Activated CD4-positive, alpha-beta T cell treated with anti-CD3 and anti-CD28 coated beads, Interleukin-2, amount 10 ng/mL, durations not matched to agents 7 days and 5 days (primary cell): ENCODE measurements around the gene PACSIN2. TPM values are rescaled to one million over a fixed set of nuclear protein-coding genes. Genes with fewer than 3 reads are reported as not detected.

Experiments
- CTCF ChIA-PET: fragments of 350-600 bp; sonication (Branson Sonifier 250); formaldehyde crosslinking; loops from one replicate; lab custom pipeline; 2021; ENCODE audit warnings: antibody characterized with exemption; lab: Charles Lee
- POLR2A ChIA-PET: fragments of 350-600 bp; sonication (Branson Sonifier 250); formaldehyde crosslinking; loops from one replicate; lab custom pipeline; 2021; ENCODE audit warnings: antibody characterized with exemption; lab: Charles Lee
- DNase-seq: peaks from one replicate; pipeline ENCODE4 v3.0.0-alpha.2; 2020
- H3K27ac Mint-ChIP-seq: one replicate; pipeline ENCODE4 v1.8.0; 2021; ENCODE audit warnings: mild to moderate bottlenecking, moderate library complexity, mixed read lengths
- H3K27me3 Mint-ChIP-seq: one replicate; pipeline ENCODE4 v1.8.0; 2021; ENCODE audit warnings: mixed read lengths
- H3K36me3 Mint-ChIP-seq: one replicate; pipeline ENCODE4 v1.8.0; 2021; ENCODE audit warnings: low read depth, mixed read lengths
- H3K4me1 Mint-ChIP-seq: one replicate; pipeline ENCODE4 v1.8.0; 2021; ENCODE audit warnings: mixed read lengths
- H3K4me3 Mint-ChIP-seq: one replicate; pipeline ENCODE4 v1.8.0; 2021; ENCODE audit warnings: mild to moderate bottlenecking, moderate library complexity, mixed read lengths
- H3K9me3 Mint-ChIP-seq: one replicate; pipeline ENCODE4 v1.8.0; 2021; ENCODE audit warnings: mixed read lengths
- total RNA-seq, 2 experiments: library from RNA; stranded (reverse); gene quantifications; one replicate each; pipeline ENCODE4 v1.2.3, GENCODE V29; 2021

PACSIN2 gene
- total RNA-seq, 2 experiments from 2014 or later: 32.3 to 35.8 TPM

DNA sequence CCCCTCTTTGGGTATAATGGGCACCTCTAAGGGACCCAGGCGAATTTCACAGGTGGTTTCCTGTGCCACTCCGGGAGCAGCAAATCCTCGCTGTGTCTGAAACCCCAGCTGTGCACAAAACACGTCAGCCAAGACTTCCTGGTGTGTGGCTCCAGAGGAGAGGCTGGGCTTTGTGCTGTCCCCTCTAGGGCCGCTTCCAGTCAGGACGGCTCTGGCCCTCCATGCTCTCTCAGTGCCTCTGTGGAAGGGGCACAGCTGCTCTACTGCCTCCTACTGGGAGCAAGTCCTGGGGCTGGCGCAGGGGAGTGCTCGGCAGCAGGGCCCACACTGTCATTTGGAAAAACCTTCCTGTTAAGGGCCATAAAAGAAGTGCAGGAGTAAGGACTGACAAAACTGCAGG is 134.1 kb downstream of the PACSIN2 start:
- H3K36me3 Mint-ChIP-seq: peaks cover 8% of the 10 kb centered on the region
- ChIA-PET CTCF (no interaction called here), POLR2A (no interaction called here)
- H3K4me1 Mint-ChIP-seq: no peaks in the 10 kb centered on the region
- H3K9me3 Mint-ChIP-seq: no peaks in the 10 kb centered on the region
- no peaks in the 10 kb centered on the region for H3K27me3 Mint-ChIP-seq
- no peak for DNase-seq
- H3K27ac Mint-ChIP-seq: no peak overlapping the region
- H3K4me3 Mint-ChIP-seq: no peak overlapping the region

DNA sequence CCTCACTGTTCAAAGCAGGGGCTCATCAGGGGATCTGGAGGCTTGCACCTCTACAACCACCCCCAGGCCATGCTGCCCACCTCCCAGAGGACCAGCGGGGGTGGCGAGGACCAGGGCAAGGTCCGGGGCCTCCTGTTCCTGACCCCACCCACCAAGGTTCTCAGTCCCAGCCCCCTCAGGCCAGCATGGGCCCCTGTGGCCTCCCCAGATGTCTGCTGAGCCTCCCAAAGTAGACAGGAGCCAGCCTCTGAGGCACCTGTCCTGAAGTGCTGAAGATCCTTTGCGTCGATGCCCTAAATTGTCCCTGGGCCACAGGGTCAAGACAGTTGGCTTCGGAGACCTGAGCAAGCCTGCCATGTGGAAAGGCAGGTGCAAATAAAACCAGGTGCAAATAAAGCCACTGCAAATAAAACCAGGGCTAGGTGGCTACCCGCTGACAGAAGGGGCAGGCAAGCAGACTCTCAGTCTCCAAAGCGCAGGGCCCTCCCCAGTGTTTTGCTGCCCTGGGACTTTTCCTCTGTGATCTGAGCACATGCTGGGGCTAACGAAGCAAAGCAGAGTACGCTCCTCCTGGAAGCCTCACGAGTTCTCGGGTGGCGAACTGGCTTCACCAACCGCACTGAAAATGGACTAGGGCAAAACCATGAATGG is 135.5 kb downstream of the PACSIN2 start:
- Mint-ChIP-seq H3K27ac (no peak overlapping the region), H3K4me3 (no peak overlapping the region), H3K9me3 (no peaks in the 10 kb centered on the region), H3K27me3 (no peaks in the 10 kb centered on the region), H3K4me1 (no peaks in the 10 kb centered on the region), H3K36me3 (peaks cover 9% of the 10 kb centered on the region)
- ChIA-PET POLR2A (no interaction called here), CTCF (no interaction called here)
- DNase-seq: no peak

- Mint-ChIP-seq H3K27ac (peak overlapping the region; percentile 19), H3K9me3 (no peaks in the 10 kb centered on the region), H3K27me3 (no peaks in the 10 kb centered on the region), H3K4me1 (no peaks in the 10 kb centered on the region), H3K36me3 (peaks cover 5% of the 10 kb centered on the region), H3K4me3 (no peak overlapping the region)
- no peak for DNase-seq
- ChIA-PET POLR2A (no interaction called here), CTCF (no interaction called here)
Measured at GRCh38 chr22:42878561-42879305, 136.2 kb downstream of the PACSIN2 start.

GRCh38 chr22:42877597-42878340 is 137.2 kb downstream of the PACSIN2 start:
- Mint-ChIP-seq H3K36me3 (peaks cover 5% of the 10 kb centered on the region), H3K4me3 (no peak overlapping the region), H3K27ac (no peak overlapping the region), H3K27me3 (no peaks in the 10 kb centered on the region), H3K4me1 (no peaks in the 10 kb centered on the region), H3K9me3 (no peaks in the 10 kb centered on the region)
- DNase-seq: no peak
- ChIA-PET POLR2A (no interaction called here), CTCF (interaction anchor here (1.0 to 1.3 kb wide), 3 partner anchors 10 to 20 kb away, joined by 3 read pairs; no protein-coding TSS in a partner anchor)

- POLR2A ChIA-PET: no interaction called here
- no peaks in the 10 kb centered on the region for H3K27me3 Mint-ChIP-seq
Measured at GRCh38 chr22:42877158-42877557, 137.8 kb downstream of the PACSIN2 start.

DNA sequence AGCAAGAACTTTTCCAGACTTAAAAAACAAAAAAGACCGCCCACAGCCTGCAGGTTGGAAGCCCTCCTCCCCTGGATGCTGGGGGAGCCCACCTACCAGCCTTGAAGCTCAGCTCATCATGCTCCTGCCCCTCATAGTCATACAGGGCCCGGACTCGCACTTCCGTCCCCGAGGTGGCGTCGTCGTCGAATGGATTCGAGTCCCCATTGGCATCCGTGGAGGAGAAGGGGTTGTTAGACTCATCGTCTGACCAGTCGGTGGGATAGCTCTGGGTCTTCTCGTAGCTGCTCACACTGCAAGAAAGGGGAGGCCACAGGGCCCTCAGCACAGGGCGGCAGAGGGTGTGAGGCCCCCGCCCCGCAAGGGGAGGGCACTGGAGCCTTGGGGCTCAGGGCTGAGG is 138.9 kb downstream of the PACSIN2 start:
- POLR2A ChIA-PET: no interaction called here
- no peak overlapping the region for H3K27ac Mint-ChIP-seq
- CTCF ChIA-PET: no interaction called here

More at GRCh38 chr22:42877158-42877557, 137.8 kb downstream of the PACSIN2 start:
- no peak overlapping the region for H3K27ac Mint-ChIP-seq
- no peak overlapping the region for H3K4me3 Mint-ChIP-seq
- no peaks in the 10 kb centered on the region for H3K4me1 Mint-ChIP-seq
- peaks cover 5% of the 10 kb centered on the region for H3K36me3 Mint-ChIP-seq
- CTCF ChIA-PET: interaction anchor here (0.5 to 1.3 kb wide), 5 partner anchors 9 to 131 kb away, joined by 3 read pairs; no protein-coding TSS in a partner anchor
- no peaks in the 10 kb centered on the region for H3K9me3 Mint-ChIP-seq
- no peak for DNase-seq

GRCh38 chr22:42874010-42874409 is 140.9 kb downstream of the PACSIN2 start:
- Mint-ChIP-seq H3K27ac (no peak overlapping the region), H3K9me3 (no peaks in the 10 kb centered on the region), H3K27me3 (no peaks in the 10 kb centered on the region), H3K4me1 (no peaks in the 10 kb centered on the region), H3K36me3 (peaks cover 10% of the 10 kb centered on the region), H3K4me3 (no peak overlapping the region)
- no peak for DNase-seq
- POLR2A ChIA-PET: no interaction called here
- CTCF ChIA-PET: interaction anchor here (0.8 to 1.0 kb wide), 2 partner anchors 11 to 30 kb away, joined by 3 to 5 read pairs; no protein-coding TSS in a partner anchor

More for the DNA sequence above, 138.9 kb downstream of the PACSIN2 start:
- Mint-ChIP-seq H3K27me3 (no peaks in the 10 kb centered on the region), H3K4me1 (no peaks in the 10 kb centered on the region), H3K4me3 (no peak overlapping the region), H3K9me3 (no peaks in the 10 kb centered on the region), H3K36me3 (peaks cover 5% of the 10 kb centered on the region)
- DNase-seq: no peak

- no peak overlapping the region for H3K27ac Mint-ChIP-seq
- no peaks in the 10 kb centered on the region for H3K27me3 Mint-ChIP-seq
- no peak overlapping the region for H3K4me3 Mint-ChIP-seq
- CTCF ChIA-PET: interaction anchor here (0.8 kb wide), 1 partner anchor 31 kb away, joined by 3 read pairs; no protein-coding TSS in a partner anchor
- peaks cover 10% of the 10 kb centered on the region for H3K36me3 Mint-ChIP-seq
- no peaks in the 10 kb centered on the region for H3K9me3 Mint-ChIP-seq
- DNase-seq: no peak
- no peaks in the 10 kb centered on the region for H3K4me1 Mint-ChIP-seq
- POLR2A ChIA-PET: no interaction called here
Measured at GRCh38 chr22:42873356-42873755, 141.6 kb downstream of the PACSIN2 start.

- H3K9me3 Mint-ChIP-seq: no peaks in the 10 kb centered on the region
- no peaks in the 10 kb centered on the region for H3K27me3 Mint-ChIP-seq
- POLR2A ChIA-PET: no interaction called here
- H3K4me3 Mint-ChIP-seq: no peak overlapping the region
- no peak overlapping the region for H3K27ac Mint-ChIP-seq
- peaks cover 10% of the 10 kb centered on the region for H3K36me3 Mint-ChIP-seq
- H3K4me1 Mint-ChIP-seq: no peaks in the 10 kb centered on the region
- DNase-seq: no peak
- CTCF ChIA-PET: interaction anchor here (0.8 kb wide), 1 partner anchor 31 kb away, joined by 3 read pairs; no protein-coding TSS in a partner anchor
Measured at GRCh38 chr22:42872821-42873220, 142.1 kb downstream of the PACSIN2 start.

DNA sequence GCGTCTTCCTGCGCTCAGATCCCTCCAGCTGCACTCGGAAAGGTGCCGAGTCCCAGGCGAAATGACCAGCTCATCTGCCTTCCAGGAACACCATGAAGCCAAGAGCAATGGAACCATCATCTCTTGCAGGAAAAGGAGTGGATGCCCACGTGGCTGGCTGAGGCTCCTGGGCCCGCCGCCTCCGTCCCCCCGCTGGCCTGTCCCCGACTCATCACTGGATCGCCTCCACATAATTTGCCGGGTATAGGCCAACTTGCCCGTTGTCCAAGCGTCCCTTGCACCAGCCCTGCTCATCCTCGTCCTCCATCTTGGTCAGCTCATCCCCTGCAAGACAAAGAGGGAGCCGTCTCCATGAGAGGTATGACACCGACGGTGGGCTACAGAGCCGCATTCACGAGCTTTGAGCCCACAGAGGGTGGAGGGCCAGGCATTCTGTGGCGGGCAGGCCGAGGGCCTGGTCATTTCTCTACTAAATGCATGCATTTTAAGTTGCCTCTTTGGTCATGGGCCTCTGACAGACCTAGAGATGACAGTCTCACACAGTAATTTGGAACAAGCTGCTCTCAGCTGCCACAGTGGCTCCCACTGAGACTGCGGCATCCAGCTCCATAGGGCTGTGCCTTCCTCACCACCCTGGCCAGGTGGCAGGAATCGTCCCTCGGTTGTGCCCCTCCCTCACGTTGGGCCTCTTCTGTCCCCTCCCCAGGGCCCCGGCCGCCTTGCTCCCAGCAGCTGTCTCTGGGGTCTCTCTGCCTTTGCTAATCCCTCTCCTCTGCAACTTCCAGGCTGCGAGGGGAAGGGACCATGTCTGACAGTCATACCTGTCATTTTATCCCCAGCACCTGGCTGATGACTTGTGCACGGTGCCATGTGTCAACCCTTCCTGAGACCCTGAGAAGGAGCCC is 143.6 kb downstream of the PACSIN2 start:
- H3K27me3 Mint-ChIP-seq: no peaks in the 10 kb centered on the region
- ChIA-PET CTCF (interaction anchor here (0.6 kb wide), 1 partner anchor 274 kb away, joined by 5 read pairs; no protein-coding TSS in a partner anchor), POLR2A (interaction anchor here (0.6 kb wide), 1 partner anchor 168 kb away, joined by 4 read pairs; no protein-coding TSS in a partner anchor)
- no peaks in the 10 kb centered on the region for H3K4me1 Mint-ChIP-seq
- no peak overlapping the region for H3K4me3 Mint-ChIP-seq
- no peak for DNase-seq
- H3K9me3 Mint-ChIP-seq: no peaks in the 10 kb centered on the region
- no peak overlapping the region for H3K27ac Mint-ChIP-seq
- H3K36me3 Mint-ChIP-seq: peaks cover 10% of the 10 kb centered on the region

- no peak for DNase-seq
- no peak overlapping the region for H3K27ac Mint-ChIP-seq
- H3K9me3 Mint-ChIP-seq: peaks cover 2% of the 10 kb centered on the region
- H3K4me1 Mint-ChIP-seq: no peaks in the 10 kb centered on the region
- H3K36me3 Mint-ChIP-seq: peaks cover 12% of the 10 kb centered on the region
- POLR2A ChIA-PET: no interaction called here
- CTCF ChIA-PET: interaction anchor here (0.8 kb wide), 1 partner anchor 10 kb away, joined by 3 read pairs; no protein-coding TSS in a partner anchor
- H3K4me3 Mint-ChIP-seq: no peak overlapping the region
- H3K27me3 Mint-ChIP-seq: no peaks in the 10 kb centered on the region
Measured at GRCh38 chr22:42869888-42870480, 145.0 kb downstream of the PACSIN2 start.
